ENCODE data around the gene MKS1. TPM values are rescaled to one million over a fixed set of nuclear protein-coding genes. Genes with fewer than 3 reads are reported as not detected.

MKS1 gene
- total RNA-seq, 1 donor from 2014 or later = 20.1 TPM

DNA sequence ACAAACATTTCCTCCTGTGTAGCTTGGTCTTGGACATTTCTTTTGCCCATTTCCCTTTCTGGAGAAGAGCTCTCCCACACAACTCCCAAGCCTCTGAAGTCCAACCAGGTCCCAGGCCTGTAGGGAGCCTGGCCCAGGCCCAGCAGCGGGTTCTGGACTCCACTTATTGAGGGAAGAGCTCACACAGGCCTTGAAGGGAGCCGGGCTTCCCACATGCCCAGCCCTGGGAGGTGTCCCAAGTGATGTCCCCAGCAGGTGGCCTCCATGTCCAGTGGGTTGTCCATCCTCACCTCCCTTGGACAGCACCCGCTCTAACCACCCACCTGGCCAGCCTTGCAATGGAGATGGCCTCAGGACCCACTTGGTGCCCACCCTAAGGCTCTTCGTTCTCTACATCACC is 32.5 kb downstream of the MKS1 start:
- Histone ChIP-seq H3K4me3 (no peak overlapping the region), H3K36me3 (no peaks in the 10 kb centered on the region), H3K4me1 (no peaks in the 10 kb centered on the region), H3K9me3 (no peaks in the 10 kb centered on the region), H3K27me3 (ENCODE audit: low read depth) (peaks cover 11% of the 10 kb centered on the region), H3K27ac (no peak overlapping the region)
- intact Hi-C loops (cut with DNase I) = no loop called here
- DNase-seq (no peak), ATAC-seq (no peak)
- TF ChIP-seq, protein P1, sequence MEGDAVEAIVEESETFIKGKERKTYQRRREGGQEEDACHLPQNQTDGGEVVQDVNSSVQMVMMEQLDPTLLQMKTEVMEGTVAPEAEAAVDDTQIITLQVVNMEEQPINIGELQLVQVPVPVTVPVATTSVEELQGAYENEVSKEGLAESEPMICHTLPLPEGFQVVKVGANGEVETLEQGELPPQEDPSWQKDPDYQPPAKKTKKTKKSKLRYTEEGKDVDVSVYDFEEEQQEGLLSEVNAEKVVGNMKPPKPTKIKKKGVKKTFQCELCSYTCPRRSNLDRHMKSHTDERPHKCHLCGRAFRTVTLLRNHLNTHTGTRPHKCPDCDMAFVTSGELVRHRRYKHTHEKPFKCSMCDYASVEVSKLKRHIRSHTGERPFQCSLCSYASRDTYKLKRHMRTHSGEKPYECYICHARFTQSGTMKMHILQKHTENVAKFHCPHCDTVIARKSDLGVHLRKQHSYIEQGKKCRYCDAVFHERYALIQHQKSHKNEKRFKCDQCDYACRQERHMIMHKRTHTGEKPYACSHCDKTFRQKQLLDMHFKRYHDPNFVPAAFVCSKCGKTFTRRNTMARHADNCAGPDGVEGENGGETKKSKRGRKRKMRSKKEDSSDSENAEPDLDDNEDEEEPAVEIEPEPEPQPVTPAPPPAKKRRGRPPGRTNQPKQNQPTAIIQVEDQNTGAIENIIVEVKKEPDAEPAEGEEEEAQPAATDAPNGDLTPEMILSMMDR (IDR thresholded peaks at IDR 0.05) = no peak

DNA sequence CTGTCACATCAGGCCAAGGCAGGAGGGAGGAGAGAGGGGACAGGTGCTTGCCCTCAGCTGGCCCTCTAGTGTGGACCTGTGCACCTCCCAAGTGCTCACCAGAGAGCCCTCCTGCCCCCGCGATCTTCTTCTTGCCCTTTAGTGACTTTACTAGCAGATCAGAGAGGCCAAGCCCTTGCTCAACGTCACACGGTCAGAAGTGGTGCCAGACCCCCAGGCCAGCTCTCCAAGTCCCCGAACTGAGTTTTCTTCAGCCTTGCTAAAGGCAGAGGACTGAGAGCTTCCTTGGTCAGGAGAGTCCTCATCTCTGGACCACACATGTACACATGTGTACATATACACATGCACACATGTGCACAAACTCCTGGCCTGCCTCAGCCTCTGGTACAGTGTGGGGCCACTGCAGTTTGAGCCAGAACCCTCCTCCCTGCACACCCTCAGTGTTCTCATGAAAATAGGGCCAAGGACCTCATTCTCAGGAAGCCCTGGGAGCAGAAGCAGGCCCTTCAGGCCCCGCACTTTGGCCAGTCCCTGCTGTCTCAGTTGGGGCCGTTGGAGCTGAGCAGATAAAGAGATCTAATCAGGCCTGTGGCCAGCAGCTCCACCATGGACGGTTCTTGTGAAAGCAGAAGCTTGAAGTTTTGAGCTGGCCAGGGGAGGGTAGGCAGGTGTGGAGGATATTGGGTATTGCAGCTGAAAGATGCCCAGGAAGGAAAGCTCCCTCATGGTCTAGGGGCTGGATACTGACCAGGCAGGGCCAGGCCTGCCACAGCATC is 33.9 kb downstream of the MKS1 start:
- TF ChIP-seq, protein P1 (IDR thresholded peaks at IDR 0.05) = no peak
- Histone ChIP-seq H3K4me3 (no peak overlapping the region), H3K4me1 (no peaks in the 10 kb centered on the region), H3K9me3 (no peaks in the 10 kb centered on the region), H3K27me3 (ENCODE audit: low read depth) (peaks cover 3% of the 10 kb centered on the region), H3K36me3 (no peaks in the 10 kb centered on the region), H3K27ac (no peak overlapping the region)
- ATAC-seq (no peak), DNase-seq (no peak)
- intact Hi-C loops (cut with DNase I) = no loop called here

- no peak for ATAC-seq
- TF ChIP-seq, protein P1 (IDR thresholded peaks at IDR 0.05) = no peak
- no peaks in the 10 kb centered on the region for H3K36me3 ChIP-seq
- no peaks in the 10 kb centered on the region for H3K27me3 ChIP-seq (ENCODE audit: low read depth)
- no peaks in the 10 kb centered on the region for H3K4me1 ChIP-seq
- no peak overlapping the region for H3K27ac ChIP-seq
- intact Hi-C loops (cut with DNase I) = no loop called here
- H3K9me3 ChIP-seq = no peaks in the 10 kb centered on the region
- DNase-seq = no peak
- H3K4me3 ChIP-seq = no peak overlapping the region
Measured at GRCh38 chr17:58184308-58184985, 34.6 kb downstream of the MKS1 start.

- ATAC-seq (no peak), DNase-seq (no peak)
- H3K27me3 ChIP-seq (ENCODE audit: low read depth) = no peaks in the 10 kb centered on the region
- no peaks in the 10 kb centered on the region for H3K4me1 ChIP-seq
- intact Hi-C loops (cut with DNase I) = no loop called here
- H3K9me3 ChIP-seq = no peaks in the 10 kb centered on the region
- H3K27ac ChIP-seq = no peak overlapping the region
- TF ChIP-seq, protein P1 (IDR thresholded peaks at IDR 0.05) = no peak
- no peaks in the 10 kb centered on the region for H3K36me3 ChIP-seq
- no peak overlapping the region for H3K4me3 ChIP-seq
Measured at GRCh38 chr17:58183514-58183913, 35.5 kb downstream of the MKS1 start.

DNA sequence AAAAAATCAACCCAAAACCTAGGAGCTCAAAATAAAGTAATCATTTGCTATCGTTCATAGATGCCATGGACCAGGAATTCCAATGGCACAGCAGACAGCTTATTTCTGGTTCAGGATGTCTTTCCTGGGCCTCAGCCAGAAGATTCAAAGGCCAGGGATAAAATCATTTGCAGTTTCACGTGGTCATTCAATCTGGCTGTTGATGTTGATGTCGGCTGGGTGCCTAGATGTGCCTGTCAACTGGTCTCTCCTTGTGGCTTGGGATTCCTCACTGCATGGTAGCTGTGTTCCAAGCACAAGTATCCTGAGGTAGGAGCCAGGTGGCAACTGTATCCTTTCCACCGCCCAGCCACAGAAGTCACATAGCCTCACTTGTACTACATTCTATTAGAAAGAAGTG is 37.3 kb downstream of the MKS1 start:
- ATAC-seq = no peak
- DNase-seq = no peak
- no peaks in the 10 kb centered on the region for H3K36me3 ChIP-seq
- intact Hi-C loops (cut with DNase I) = no loop called here
- no peaks in the 10 kb centered on the region for H3K27me3 ChIP-seq (ENCODE audit: low read depth)
- H3K4me1 ChIP-seq = no peaks in the 10 kb centered on the region
- H3K27ac ChIP-seq = no peak overlapping the region
- no peak overlapping the region for H3K4me3 ChIP-seq
- TF ChIP-seq, protein P1 (IDR thresholded peaks at IDR 0.05) = no peak
- no peaks in the 10 kb centered on the region for H3K9me3 ChIP-seq

Data from lower lobe of right lung (tissue), 2 donors.